ENCODE results near the gene OSBPL7. TPM values are rescaled to one million over a fixed set of nuclear protein-coding genes. Genes with fewer than 3 reads are reported as not detected.

OSBPL7 gene
- total RNA-seq, 4 donors from 2014 or later: 2.2 to 4.1 (median 3.8) TPM

GRCh38 chr17:47810901-47811635 is 10.5 kb downstream of the OSBPL7 start:
- no peaks in the 10 kb centered on the region for H3K9me3 ChIP-seq
- H3K27me3 ChIP-seq: no peaks in the 10 kb centered on the region
- H3K27ac ChIP-seq: no peak overlapping the region
- H3K4me1 ChIP-seq: peaks cover 0 to 7% (median 0%) of the 10 kb centered on the region in 3 donors
- TF ChIP-seq EP300 (IDR thresholded peaks at IDR 0.05): no peak
- 77 to 100% methylated on average over 2 to 8 of the region's 9 CpGs for WGBS, 2 donors (ENCODE audit: low coverage in 1 of 2)
- peaks cover 0 to 89% of the 10 kb centered on the region in 2 donors for H3K36me3 ChIP-seq
- H3K4me3 ChIP-seq: no peak overlapping the region
- no peak for ATAC-seq

GRCh38 chr17:47810200-47810821 is 11.3 kb downstream of the OSBPL7 start:
- H3K27ac ChIP-seq: no peak overlapping the region
- whole genome bisulfite sequencing, 2 donors (ENCODE audit: low coverage in 1 of 2): 73 to 83% methylated on average over 2 to 5 of the region's 10 CpGs
- TF ChIP-seq EP300 (IDR thresholded peaks at IDR 0.05): no peak
- TF ChIP-seq POLR2A (IDR thresholded peaks at IDR 0.05): no peak
- TF ChIP-seq POLR2AphosphoS5 (IDR thresholded peaks at IDR 0.05): no peak
- no peak for TF ChIP-seq CTCF (IDR thresholded peaks at IDR 0.05)

GRCh38 chr17:47808830-47809480 is 12.6 kb downstream of the OSBPL7 start:
- Histone ChIP-seq H3K4me1 (peaks cover 0 to 7% (median 0%) of the 10 kb centered on the region in 3 donors), H3K36me3 (peaks cover 0 to 68% of the 10 kb centered on the region in 2 donors)
- TF ChIP-seq CTCF (IDR thresholded peaks at IDR 0.05) (no peak), POLR2AphosphoS5 (IDR thresholded peaks at IDR 0.05) (no peak), EP300 (IDR thresholded peaks at IDR 0.05) (no peak), POLR2A (IDR thresholded peaks at IDR 0.05) (no peak)

More at GRCh38 chr17:47810200-47810821, 11.3 kb downstream of the OSBPL7 start:
- Histone ChIP-seq H3K4me1 (peaks cover 0 to 7% (median 0%) of the 10 kb centered on the region in 3 donors), H3K36me3 (peaks cover 0 to 81% of the 10 kb centered on the region in 2 donors), H3K9me3 (no peaks in the 10 kb centered on the region), H3K4me3 (no peak overlapping the region), H3K27me3 (no peaks in the 10 kb centered on the region)
- ATAC-seq: peak; percentile 14

GRCh38 chr17:47808036-47808829 is 13.4 kb downstream of the OSBPL7 start:
- Histone ChIP-seq H3K9me3 (no peaks in the 10 kb centered on the region), H3K27me3 (peaks cover 12% of the 10 kb centered on the region), H3K27ac (no peak overlapping the region), H3K36me3 (peaks cover 0 to 61% of the 10 kb centered on the region in 2 donors), H3K4me3 (no peak overlapping the region), H3K4me1 (peaks cover 0 to 7% (median 0%) of the 10 kb centered on the region in 3 donors)
- ATAC-seq: no peak
- 83% methylated on average over 3 of the region's 20 CpGs; no CpG with 5 or more reads in 1 of the 2 donors for WGBS, 2 donors (ENCODE audit: low coverage in 1 of 2)
- TF ChIP-seq EP300 (IDR thresholded peaks at IDR 0.05) (no peak), POLR2AphosphoS5 (IDR thresholded peaks at IDR 0.05) (no peak), CTCF (IDR thresholded peaks at IDR 0.05) (no peak)

More at GRCh38 chr17:47808830-47809480, 12.6 kb downstream of the OSBPL7 start:
- peaks cover 4% of the 10 kb centered on the region for H3K27me3 ChIP-seq
- no peak overlapping the region for H3K27ac ChIP-seq
- no peak overlapping the region for H3K4me3 ChIP-seq
- WGBS, 2 donors (ENCODE audit: low coverage in 1 of 2): 100% methylated on average over 1 of the region's 22 CpGs; no CpG with 5 or more reads in 1 of the 2 donors
- H3K9me3 ChIP-seq: no peaks in the 10 kb centered on the region
- ATAC-seq: no peak

- peaks cover 0 to 7% (median 0%) of the 10 kb centered on the region in 3 donors for H3K4me1 ChIP-seq
- no peak overlapping the region for H3K4me3 ChIP-seq
- 100% methylated on average over 3 of the region's 11 CpGs; no CpG with 5 or more reads in 1 of the 2 donors for WGBS, 2 donors (ENCODE audit: low coverage in 1 of 2)
- H3K27ac ChIP-seq: no peak overlapping the region
- peaks cover 14% of the 10 kb centered on the region for H3K27me3 ChIP-seq
- ATAC-seq: no peak
- TF ChIP-seq POLR2AphosphoS5 (IDR thresholded peaks at IDR 0.05) (no peak), CTCF (IDR thresholded peaks at IDR 0.05) (no peak), POLR2A (IDR thresholded peaks at IDR 0.05) (no peak), EP300 (IDR thresholded peaks at IDR 0.05) (no peak)
- H3K36me3 ChIP-seq: peaks cover 0 to 53% of the 10 kb centered on the region in 2 donors
- no peaks in the 10 kb centered on the region for H3K9me3 ChIP-seq
These were observed 14.2 kb downstream of the OSBPL7 start for GRCh38 chr17:47807421-47807820.

All from gastroesophageal sphincter (tissue), 4 donors.